Activated T-helper 2 cell treated with anti-CD3 and anti-CD28 coated beads, Interferon-gamma antibody, Interleukin-2, Interleukin-4, amounts not matched to agents 10 μg/mL and 5 μg/mL and 100 μg/mL, durations not matched to agents 14 hours and 24 hours and 36 hours (primary cell): Measurements from ENCODE around the gene CEND1. TPM values are rescaled to one million over a fixed set of nuclear protein-coding genes. Genes with fewer than 3 reads are reported as not detected.
"Not testable (repeated sequence)": the region's sequence is repeated elsewhere in the genome, so short reads cannot be mapped to it uniquely, and the experiment has no call there.

ENCODE experiments used
- DNase-seq: peaks from one replicate; pipeline ENCODE4 v3.0.0; 2021; ENCODE audit warnings: low spot score
- H3K27ac Mint-ChIP-seq: one replicate; pipeline ENCODE4 v1.8.0; 2021; ENCODE audit warnings: mixed read lengths
- H3K27me3 Mint-ChIP-seq: one replicate; pipeline ENCODE4 v1.8.0; 2021; ENCODE audit warnings: low read depth, mixed read lengths
- H3K36me3 Mint-ChIP-seq: one replicate; pipeline ENCODE4 v1.8.0; 2021; ENCODE audit warnings: low read depth, mixed read lengths
- H3K4me1 Mint-ChIP-seq: one replicate; pipeline ENCODE4 v1.8.0; 2021; ENCODE audit warnings: low read depth, mixed read lengths
- H3K4me3 Mint-ChIP-seq: one replicate; pipeline ENCODE4 v1.8.0; 2021; ENCODE audit warnings: low read depth, mild to moderate bottlenecking, moderate library complexity, mixed read lengths
- H3K9me3 Mint-ChIP-seq: one replicate; pipeline ENCODE4 v1.8.0; 2021; ENCODE audit warnings: mixed read lengths
- intact Hi-C: fragments of 100-400 bp; cut with micrococcal nuclease; formaldehyde crosslinking; loops from one replicate; pipeline ENCODE4 v1.15.1; 2023
- total RNA-seq: library from RNA; stranded (reverse); gene quantifications from 2 replicates; pipeline ENCODE4 v1.2.3, GENCODE V29; 2022

Gene CEND1
- total RNA-seq, 1 donor from 2014 or later = 2.2 TPM

DNA sequence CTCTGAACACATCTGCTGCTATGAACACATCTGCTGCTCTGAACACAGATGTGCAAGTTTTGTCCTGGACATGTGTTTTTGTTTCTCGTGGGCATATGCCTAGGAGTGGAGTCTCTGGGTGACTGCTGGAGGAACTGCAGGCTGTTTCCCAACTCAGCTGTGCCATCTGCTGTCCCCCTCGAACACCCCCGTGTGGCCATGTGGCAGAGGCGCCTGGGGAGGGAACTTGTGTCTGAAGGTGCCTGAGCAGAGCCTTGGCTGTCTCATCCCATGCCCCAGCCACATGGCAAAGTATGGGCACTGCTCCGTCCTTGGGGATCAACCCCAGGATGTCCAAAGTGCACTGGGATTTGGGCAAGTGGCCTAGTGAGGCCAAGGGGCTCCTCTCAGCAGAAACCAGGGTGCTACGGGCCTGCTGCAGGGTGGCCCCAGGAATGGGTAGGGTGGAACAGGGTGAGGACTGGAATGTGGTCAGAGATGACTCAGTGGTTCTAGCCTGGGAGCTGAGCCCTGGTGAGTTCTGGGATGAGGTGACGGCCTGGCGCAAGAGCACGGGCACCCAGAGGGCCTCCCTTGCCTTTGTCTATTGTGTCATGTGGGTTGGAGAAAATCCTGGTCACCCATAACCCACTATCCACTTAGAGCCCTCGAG, 27.3 kb downstream of the CEND1 start:
- peaks cover 7% of the 10 kb centered on the region for H3K4me1 Mint-ChIP-seq
- no peak for DNase-seq
- peaks cover 64% of the 10 kb centered on the region for H3K36me3 Mint-ChIP-seq
- H3K27ac Mint-ChIP-seq = no peak overlapping the region
- intact Hi-C loops = no loop called here
- H3K4me3 Mint-ChIP-seq = no peak overlapping the region
- no peaks in the 10 kb centered on the region for H3K9me3 Mint-ChIP-seq
- no peaks in the 10 kb centered on the region for H3K27me3 Mint-ChIP-seq

DNA sequence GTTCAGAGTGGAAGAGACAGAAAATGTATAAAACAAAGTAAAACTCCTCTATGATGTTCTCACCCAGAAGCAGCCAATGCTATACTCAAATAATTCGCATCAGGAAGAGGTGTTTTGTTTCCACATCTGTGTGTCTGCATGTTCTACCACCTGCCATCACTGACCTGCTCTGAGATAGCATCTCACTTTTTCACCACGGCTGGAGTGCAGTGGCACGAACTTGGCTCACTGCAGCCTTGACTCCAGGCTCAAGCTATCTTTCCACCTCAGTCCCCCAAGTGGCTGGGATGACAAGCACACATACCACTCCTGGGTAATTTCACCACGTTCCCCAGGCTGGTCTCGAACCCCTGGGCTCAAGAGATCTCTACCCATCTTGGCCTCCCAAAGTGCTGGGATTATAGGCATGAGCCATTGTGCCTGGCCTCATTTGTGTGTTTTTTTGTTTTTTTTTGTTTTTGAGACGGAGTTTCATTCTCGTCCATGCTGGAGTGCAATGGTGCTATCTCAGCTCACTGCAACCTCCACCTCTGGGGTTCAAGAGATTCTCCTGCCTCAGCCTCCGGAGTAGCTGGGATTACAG, 28.3 kb downstream of the CEND1 start:
- Mint-ChIP-seq H3K27me3 (no peaks in the 10 kb centered on the region), H3K4me3 (no peak overlapping the region), H3K36me3 (peaks cover 65% of the 10 kb centered on the region), H3K4me1 (peaks cover 5% of the 10 kb centered on the region), H3K27ac (no peak overlapping the region), H3K9me3 (no peaks in the 10 kb centered on the region)
- intact Hi-C loops = no loop called here
- no peak for DNase-seq

DNA sequence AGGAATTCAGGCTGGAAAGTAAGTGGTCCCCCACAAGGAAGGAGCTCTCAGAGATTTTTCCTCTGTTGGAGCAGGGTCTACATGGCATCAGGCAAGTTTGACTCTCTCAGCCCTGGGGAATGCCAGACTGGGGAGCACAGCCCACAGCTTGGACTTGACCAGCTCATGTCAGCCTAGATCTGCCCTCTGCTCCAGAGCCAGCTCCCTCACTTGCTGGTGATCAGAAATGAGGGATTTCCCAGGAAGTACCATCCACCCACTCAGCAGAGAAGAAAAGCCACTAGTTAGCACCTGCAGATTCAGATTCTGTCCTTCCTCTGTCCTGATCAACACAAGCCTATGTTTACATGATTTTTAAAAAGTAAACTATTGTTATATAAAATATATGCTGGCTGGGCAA, 29.7 kb downstream of the CEND1 start:
- DNase-seq = no peak
- peaks cover 62% of the 10 kb centered on the region for H3K36me3 Mint-ChIP-seq
- peak overlapping the region; percentile 60 for H3K27ac Mint-ChIP-seq
- intact Hi-C loops = no loop called here
- H3K27me3 Mint-ChIP-seq = no peaks in the 10 kb centered on the region
- peaks cover 4% of the 10 kb centered on the region for H3K4me1 Mint-ChIP-seq
- H3K9me3 Mint-ChIP-seq = no peaks in the 10 kb centered on the region
- H3K4me3 Mint-ChIP-seq = no peak overlapping the region

DNA sequence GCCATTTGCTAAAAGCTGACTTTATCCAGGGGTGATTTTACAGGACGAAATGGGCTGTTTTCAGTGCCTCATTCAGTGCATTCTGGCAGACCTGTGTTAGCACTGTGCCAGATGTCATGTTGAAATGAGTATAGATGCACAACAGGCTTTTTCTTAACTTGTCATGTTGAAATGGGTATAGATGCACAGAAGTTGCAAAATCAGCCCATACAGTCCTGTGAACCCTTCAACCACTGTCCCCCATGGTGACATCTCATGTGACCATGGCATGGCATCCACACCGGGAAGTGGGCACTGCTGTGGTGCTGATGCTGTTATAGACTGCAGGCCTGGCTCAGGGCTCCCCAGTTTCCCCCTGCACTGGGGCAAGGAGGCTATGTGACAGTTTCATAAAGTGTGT, 40.2 kb downstream of the CEND1 start:
- intact Hi-C loops = no loop called here

DNA sequence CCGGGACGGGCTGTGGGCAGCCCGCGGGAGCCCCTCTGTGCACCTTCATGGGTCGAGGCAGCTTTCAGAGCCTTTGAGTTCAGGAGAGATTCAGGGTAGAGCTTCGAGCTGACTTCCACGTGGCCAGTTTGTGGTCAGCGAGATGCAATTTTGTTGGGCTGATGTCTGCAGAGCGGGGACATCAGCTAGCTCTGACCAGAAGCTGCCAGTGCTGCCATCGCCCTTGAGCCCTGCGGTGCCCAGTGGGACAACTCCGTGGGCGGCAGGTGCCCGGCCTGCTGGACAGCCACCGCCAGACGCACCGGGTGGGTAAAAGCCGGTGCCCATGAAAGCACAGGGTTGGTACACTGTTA, 41.9 kb downstream of the CEND1 start:
- no peaks in the 10 kb centered on the region for H3K27me3 Mint-ChIP-seq
- peak overlapping the region; percentile 76 for H3K27ac Mint-ChIP-seq
- no peak for DNase-seq
- H3K36me3 Mint-ChIP-seq = peaks cover 20% of the 10 kb centered on the region
- H3K9me3 Mint-ChIP-seq = no peaks in the 10 kb centered on the region
- peak overlapping the region; percentile 85 for H3K4me3 Mint-ChIP-seq
- peaks cover 18% of the 10 kb centered on the region for H3K4me1 Mint-ChIP-seq
- intact Hi-C loops = no loop called here

More for the DNA sequence above, 40.2 kb downstream of the CEND1 start:
- no peak for DNase-seq
- peak overlapping the region; percentile 71 for H3K4me3 Mint-ChIP-seq
- peaks cover 18% of the 10 kb centered on the region for H3K4me1 Mint-ChIP-seq
- no peaks in the 10 kb centered on the region for H3K9me3 Mint-ChIP-seq
- peaks cover 20% of the 10 kb centered on the region for H3K36me3 Mint-ChIP-seq
- H3K27ac Mint-ChIP-seq = peak overlapping the region; percentile 49
- H3K27me3 Mint-ChIP-seq = no peaks in the 10 kb centered on the region

DNA sequence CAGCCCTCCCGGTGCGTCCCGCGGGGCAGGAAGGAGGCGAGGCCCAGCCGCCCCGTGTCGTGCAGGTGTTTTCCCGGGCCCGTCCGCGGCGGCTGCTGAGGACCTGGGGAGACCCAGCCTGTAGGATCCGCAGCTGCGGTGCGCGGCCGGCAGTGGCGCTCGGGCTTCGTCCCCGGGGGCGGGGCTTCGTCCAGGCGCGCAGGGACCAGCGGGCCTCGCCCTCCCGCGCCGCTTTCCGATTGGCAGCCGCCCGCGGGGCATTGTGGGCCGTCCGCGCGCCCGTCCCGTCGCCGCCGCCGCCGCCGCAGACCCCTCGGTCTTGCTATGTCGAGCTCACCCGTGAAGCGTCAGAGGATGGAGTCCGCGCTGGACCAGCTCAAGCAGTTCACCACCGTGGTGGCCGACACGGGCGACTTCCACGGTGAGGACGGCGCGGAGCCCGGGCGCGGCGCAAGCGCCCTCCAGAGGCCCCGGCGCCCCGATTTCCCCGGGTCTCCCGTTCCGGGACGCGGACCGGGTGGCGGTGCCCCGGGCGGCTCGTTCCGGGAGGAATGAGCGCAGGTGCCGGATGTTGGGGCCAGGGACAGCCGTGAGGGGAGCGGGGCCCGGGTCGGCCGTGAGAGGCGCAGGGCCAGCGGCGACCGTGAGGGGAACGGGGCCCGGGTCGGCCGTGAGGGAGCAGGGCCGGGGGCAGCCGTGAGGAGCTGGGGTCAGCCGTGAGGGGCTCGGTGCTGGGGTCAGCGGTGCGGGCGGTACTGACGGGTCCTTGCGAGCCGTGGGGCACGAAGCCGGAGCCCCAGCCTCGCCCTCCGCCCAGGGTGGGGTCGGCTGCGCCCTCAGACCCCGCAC, 42.5 kb downstream of the CEND1 start, which contains the start of gene TALDO1:
TALDO1 (plus strand) TSS at position 307 of the 849 bp plus-strand sequence; CDS start at position 325, 18 bp downstream.
- intact Hi-C loops = loop anchor here (2.0 kb wide), 3 partner anchors 19 to 49 kb away; partner anchors contain the start of gene GATD1
- peaks cover 16% of the 10 kb centered on the region for H3K36me3 Mint-ChIP-seq
- H3K27me3 Mint-ChIP-seq = no peaks in the 10 kb centered on the region
- peak; percentile 84 for DNase-seq
- H3K9me3 Mint-ChIP-seq = no peaks in the 10 kb centered on the region
- peaks cover 18% of the 10 kb centered on the region for H3K4me1 Mint-ChIP-seq
- H3K27ac Mint-ChIP-seq = peak within 1 kb of the TSS; percentile 77
- H3K4me3 Mint-ChIP-seq = peak within 1 kb of the TSS; percentile 85

DNA sequence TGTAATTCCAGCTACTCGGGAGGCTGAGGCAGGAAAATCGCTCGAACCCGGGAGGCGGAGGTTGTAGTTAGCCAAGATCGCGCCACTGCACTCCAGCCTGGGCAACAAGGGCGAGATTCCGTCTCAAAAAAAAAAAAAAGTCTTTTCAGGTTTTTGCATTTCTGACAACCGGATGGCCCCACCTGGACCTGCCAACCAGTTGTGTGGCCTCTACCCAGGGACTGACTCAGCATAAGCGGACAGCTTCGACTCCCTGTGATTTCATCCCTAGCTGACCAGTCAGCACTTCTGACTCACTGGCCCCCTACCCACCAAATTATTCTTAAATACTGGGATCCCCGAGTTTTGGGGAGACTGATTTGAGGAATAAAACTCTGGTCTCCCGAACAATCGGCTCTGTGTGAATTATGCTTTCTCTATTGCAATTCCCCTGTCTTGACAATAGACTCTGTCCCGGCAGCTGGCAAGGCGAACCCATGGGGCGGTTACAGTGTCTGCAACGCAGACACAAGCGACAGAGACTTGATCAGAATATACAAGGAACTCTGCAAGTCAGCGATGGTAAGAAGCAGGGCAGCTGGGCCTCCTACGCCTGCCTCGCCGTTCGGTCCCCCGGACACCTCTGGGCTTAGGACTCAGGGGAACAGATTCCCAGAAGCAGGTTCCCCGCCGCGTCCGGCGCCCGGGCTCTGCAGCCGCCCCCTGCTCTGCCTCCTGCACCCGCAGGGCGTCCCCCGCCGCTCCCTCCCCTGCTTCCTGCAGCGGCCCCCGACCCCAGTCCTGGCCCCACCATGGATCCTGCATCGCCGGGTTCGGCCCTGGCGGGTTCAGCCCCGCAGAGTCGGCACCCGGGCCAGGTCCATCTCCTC, 43.4 kb downstream of the CEND1 start:
- no peaks in the 10 kb centered on the region for H3K9me3 Mint-ChIP-seq
- DNase-seq = peak; percentile 30
- peak overlapping the region; percentile 81 for H3K4me3 Mint-ChIP-seq
- peaks cover 14% of the 10 kb centered on the region for H3K36me3 Mint-ChIP-seq
- H3K27ac Mint-ChIP-seq = peak overlapping the region; percentile 77
- intact Hi-C loops = loop anchor here (2.0 kb wide), 3 partner anchors 18 to 50 kb away; partner anchors contain the start of gene GATD1
- peaks cover 16% of the 10 kb centered on the region for H3K4me1 Mint-ChIP-seq
- H3K27me3 Mint-ChIP-seq = no peaks in the 10 kb centered on the region

DNA sequence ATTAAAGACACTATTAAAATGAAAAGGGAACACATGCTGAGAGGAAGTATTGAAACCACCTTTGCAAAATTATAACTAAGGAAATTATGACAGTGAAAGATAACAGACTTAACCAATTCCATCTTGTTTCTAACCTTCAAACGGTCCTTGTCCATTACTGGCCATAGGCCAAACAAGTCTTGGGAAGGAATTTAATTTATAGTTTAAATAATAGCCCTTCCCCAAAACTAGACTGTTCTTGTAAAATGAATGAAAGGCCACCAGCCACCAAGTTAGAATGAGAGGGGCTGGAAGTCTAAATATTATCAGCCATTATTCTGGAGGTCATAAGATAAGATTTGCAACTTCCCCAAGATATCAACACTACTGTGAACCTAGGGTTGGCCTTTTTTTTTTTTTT, 44.5 kb downstream of the CEND1 start:
- intact Hi-C loops = no loop called here
- DNase-seq = no peak
- H3K27me3 Mint-ChIP-seq = no peaks in the 10 kb centered on the region
- H3K4me1 Mint-ChIP-seq = peaks cover 16% of the 10 kb centered on the region
- peak overlapping the region; percentile 8 for H3K4me3 Mint-ChIP-seq
- peaks cover 10% of the 10 kb centered on the region for H3K36me3 Mint-ChIP-seq
- no peaks in the 10 kb centered on the region for H3K9me3 Mint-ChIP-seq
- H3K27ac Mint-ChIP-seq = no peak overlapping the region

DNA sequence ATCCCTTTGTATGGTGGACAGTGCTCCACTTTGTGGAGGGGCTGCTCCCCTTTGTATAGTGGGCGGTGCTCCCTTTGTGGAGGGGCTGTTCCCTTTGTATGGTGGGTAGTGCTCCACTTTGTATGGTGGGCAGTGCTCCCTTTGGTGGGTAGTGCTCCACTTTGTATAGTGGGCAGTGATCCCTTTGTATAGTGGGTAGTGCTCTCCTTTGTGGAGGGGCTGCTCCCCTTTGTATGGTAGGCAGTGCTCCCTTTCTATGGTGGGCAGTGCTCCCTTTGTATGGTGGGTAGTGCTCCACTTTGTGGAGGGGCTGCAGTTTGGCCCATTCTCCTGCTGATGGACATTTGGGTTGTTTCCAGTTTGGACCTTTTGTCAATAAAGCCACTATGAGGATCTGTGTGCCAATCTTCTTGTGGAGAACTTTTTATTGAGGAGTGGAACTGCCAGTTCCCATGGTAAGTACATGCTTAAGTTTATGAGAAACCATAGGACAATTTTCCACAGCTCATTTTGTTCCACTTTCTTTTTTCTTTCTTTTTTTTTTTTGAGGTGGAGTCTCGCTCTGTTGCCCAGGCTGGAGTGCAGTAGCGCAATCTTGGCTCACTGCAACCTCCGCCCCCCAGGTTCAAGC, 47.2 kb downstream of the CEND1 start:
- no peak overlapping the region for H3K4me3 Mint-ChIP-seq
- no peak overlapping the region for H3K27ac Mint-ChIP-seq
- intact Hi-C loops = no loop called here
- H3K9me3 Mint-ChIP-seq = no peaks in the 10 kb centered on the region
- DNase-seq = no peak
- H3K36me3 Mint-ChIP-seq = no peaks in the 10 kb centered on the region
- H3K4me1 Mint-ChIP-seq = peaks cover 10% of the 10 kb centered on the region
- peaks cover 6% of the 10 kb centered on the region for H3K27me3 Mint-ChIP-seq

DNA sequence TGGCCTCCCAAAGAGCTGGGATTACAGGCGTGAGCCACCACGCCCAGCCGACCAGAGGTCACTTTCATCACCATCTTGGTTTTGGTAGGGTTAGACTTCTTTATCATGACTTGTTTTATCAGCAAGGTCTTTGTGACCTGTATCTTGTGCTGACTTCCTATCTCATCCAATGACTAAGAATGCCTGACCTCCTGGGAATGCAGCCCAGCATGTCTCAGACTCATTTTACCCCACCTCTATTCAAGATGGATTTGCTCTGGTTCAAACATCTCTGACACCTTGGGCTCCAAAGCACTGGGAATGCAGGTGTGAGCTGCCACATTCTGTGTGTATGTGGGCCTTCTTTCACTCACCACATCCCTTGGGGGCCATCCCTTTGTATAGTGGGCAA, 47.7 kb downstream of the CEND1 start:
- peaks cover 6% of the 10 kb centered on the region for H3K27me3 Mint-ChIP-seq
- H3K9me3 Mint-ChIP-seq = no peaks in the 10 kb centered on the region
- intact Hi-C loops = no loop called here
- H3K36me3 Mint-ChIP-seq = no peaks in the 10 kb centered on the region
- peaks cover 15% of the 10 kb centered on the region for H3K4me1 Mint-ChIP-seq
- no peak for DNase-seq
- no peak overlapping the region for H3K4me3 Mint-ChIP-seq
- H3K27ac Mint-ChIP-seq = no peak overlapping the region

DNA sequence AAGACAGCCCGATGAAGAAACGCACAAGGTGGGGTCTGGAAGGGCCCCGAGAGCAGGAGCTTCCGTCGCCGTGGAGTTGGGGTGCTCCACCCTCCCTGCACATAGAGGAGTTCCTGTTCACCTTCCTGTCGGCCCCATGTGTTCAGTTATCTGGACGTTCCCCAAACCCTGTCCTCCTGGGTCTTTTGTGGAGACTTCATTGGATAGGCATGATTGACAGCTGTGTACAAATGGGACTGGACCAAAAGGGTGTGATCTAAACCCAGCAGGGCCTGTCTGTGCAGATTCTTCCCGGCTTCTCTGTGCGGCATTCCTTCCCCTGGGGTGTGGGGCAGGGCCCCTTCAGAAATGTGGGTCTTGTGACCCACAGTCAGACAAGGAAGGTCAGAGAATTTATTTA, 52.0 kb downstream of the CEND1 start:
- H3K4me3 Mint-ChIP-seq, H3K36me3 Mint-ChIP-seq, H3K27ac Mint-ChIP-seq, H3K9me3 Mint-ChIP-seq, DNase-seq, H3K27me3 Mint-ChIP-seq, intact Hi-C loops: not testable (repeated sequence)
- peaks cover 10% of the 10 kb centered on the region for H3K4me1 Mint-ChIP-seq

DNA sequence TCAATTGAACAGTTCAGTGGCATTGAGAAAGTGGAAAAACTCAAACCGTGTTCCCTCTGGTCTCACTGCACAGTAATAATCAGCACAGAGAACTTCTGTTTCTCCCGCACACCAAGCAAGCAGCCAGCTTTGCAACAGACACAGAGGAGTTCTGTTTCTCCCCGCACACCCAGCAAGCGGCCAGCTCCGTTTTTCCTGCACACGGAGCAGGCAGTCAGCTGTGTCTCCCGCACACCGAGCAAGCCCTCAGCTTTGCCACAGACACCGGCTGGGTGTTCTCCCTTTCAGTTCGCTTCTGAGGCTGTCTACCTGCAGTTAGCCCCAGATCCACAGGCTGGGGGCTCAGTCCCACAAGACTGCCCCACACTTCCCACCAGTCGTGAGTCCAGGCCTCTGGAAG, 52.5 kb downstream of the CEND1 start:
- Mint-ChIP-seq H3K27me3 (peaks cover 6% of the 10 kb centered on the region), H3K4me1 (peaks cover 10% of the 10 kb centered on the region), H3K27ac (no peak overlapping the region), H3K36me3 (no peaks in the 10 kb centered on the region), H3K4me3 (no peak overlapping the region), H3K9me3 (no peaks in the 10 kb centered on the region)
- no peak for DNase-seq
- intact Hi-C loops = no loop called here
